NCI-H524 treated with DMSO at 0.1 percent for 48 hours (cell line): ENCODE results near the gene FOXO1.

Experiments used
- DNase-seq: peaks from one replicate; lab custom pipeline; 2025; lab: John Stamatoyannopoulos, UW

Gene FOXO1

GRCh38 chr13:40578055-40578454 lies 88.4 kb downstream of the FOXO1 start:
- no peak for DNase-seq

GRCh38 chr13:40576369-40576768 lies 90.1 kb downstream of the FOXO1 start:
- no peak for DNase-seq

GRCh38 chr13:40572961-40573360 lies 93.5 kb downstream of the FOXO1 start:
- no peak for DNase-seq

- no peak for DNase-seq
Observed at GRCh38 chr13:40571338-40571963, 95.0 kb downstream of the FOXO1 start.

GRCh38 chr13:40570930-40571329 lies 95.5 kb downstream of the FOXO1 start:
- no peak for DNase-seq

DNA sequence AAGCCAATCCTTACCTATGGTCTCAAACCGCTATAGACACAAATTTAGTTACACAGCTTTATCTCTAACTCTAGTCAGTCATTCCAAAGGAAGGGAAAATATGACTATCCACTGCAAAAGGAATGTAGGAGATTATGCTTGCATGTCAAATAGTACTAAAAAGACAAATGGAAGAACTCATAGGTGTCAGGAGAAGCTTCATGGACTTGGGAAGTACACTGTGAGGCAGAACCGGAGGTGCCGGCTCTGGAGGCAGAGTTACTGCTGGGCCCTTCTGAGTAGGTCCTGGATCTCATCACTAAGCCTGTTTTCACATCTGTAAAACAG lies 97.5 kb downstream of the FOXO1 start:
- DNase-seq = no peak

DNA sequence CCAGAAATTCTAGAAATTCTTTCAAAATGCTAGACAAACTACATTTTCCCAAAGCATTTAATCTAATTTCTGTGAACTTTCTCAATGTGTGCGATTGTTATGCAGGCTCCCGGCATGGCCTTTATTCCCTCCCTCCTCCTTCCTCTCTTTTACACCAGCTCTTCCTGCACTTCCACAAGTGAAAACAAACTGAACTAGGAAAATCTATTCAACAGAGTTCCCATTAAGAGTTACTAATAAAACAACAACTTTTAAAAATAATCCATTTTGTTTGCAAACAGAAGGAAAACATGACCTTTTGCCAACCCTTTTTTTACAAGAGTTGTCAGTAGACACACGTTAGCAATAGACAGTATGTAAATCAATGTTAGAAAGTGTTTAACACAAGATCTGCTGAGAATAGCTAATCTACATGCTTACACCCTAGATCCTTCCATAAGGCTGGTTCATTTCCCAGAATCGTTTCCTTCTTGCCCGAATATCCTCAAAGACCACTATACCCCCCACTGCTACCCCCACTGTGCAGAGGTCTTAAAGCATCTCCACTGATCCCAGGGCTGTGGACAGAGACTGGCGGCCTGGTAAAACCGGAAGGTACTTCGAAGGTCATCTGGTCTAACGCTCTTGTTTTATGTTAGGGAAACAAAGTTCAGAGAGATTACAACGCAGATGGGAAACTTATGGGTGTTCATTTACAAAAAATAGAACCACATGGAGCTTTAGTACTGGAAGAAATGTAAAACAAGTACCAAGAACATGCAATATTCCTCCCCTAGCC lies 98.0 kb downstream of the FOXO1 start:
- DNase-seq = no peak

DNA sequence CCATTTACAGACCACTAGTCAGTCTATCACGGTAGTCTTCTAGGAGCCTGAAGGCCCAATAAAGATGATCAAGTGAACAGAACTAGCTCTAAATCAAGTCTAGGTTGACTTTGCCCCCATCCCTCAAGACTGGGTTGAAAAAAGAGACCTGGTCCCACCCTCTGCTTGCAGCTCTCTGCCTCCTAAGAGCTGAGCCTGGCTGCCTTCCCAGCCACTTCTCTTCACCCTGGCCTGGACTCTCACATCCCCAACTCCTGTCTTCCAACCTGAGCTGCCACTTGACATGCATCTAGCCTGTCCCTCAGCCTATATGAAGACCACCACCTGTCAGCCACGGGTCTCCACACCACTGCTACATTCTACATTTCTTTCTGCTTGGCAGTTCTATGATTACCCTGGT lies 99.6 kb downstream of the FOXO1 start:
- DNase-seq = no peak

- DNase-seq = no peak
Observed at GRCh38 chr13:40565282-40566148, 100.9 kb downstream of the FOXO1 start.

DNA sequence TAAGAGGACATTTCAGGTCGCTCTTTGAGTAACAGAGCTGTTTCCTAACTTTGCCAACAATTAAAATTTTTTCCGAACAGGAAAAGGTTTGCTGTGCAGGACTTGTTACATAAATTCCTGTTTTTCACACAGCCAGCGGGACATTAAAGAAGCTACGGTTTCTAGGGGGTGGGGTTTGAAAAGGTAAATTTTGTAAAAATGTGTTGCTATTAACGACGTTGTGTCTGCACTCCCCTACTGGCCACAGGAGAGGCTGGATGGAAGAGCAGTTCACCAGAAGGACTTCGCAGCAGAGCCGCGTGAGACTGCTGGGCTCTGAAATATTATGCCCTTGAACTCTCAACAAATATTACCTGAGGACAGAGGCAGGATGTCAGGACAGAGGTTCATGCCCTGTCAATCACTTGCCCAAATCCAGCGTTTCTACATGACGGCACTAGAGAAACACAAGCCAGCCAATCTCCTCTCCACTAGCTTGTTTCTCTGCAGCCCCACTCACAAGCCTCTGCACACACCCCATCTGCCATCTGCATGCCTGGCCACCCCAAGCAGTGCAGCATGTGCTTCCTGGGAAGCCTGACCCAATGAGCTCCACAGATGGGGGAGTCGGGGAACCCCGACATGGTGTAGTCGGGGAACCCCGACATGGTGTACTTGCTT lies 102.0 kb downstream of the FOXO1 start:
- DNase-seq = no peak

DNA sequence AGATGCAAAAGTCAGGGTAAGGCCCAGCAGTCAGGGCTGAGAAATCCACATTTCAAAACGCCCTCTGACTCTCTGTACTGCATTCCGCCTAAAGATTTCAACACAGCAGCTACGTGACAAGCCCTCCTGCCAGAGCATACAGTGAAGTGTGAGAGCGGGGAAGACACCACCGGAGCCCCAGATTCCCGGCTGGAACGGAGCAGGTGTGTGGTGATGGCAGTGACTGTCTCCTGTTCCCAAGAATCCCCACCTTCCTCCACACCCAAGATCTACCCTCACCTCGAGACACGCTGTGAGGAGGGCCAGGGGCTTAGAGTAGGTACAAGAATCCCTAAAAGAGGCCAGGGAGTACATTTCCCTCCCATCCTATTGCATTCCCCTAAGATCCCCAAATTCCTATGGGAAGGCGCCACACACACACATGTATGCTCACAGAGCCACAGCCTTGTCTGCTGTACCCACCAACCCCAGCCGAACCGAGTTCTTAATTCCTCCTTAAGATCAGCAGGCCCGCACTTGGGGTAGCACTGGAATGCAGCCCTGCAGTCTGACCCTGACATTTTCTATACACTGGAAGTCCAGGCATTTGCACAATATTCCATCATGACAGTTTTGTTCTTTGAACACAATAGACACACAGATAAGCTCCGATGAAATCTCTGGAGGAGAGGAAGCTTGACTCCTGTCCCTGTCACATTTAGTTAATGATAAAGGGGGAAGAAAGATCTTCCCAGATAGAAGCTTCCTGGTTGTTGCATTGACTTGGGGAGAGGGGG lies 102.9 kb downstream of the FOXO1 start:
- no peak for DNase-seq

- no peak for DNase-seq
Observed at GRCh38 chr13:40562975-40563349, 103.5 kb downstream of the FOXO1 start.

GRCh38 chr13:40559915-40560314 lies 106.5 kb downstream of the FOXO1 start:
- DNase-seq = no peak

DNA sequence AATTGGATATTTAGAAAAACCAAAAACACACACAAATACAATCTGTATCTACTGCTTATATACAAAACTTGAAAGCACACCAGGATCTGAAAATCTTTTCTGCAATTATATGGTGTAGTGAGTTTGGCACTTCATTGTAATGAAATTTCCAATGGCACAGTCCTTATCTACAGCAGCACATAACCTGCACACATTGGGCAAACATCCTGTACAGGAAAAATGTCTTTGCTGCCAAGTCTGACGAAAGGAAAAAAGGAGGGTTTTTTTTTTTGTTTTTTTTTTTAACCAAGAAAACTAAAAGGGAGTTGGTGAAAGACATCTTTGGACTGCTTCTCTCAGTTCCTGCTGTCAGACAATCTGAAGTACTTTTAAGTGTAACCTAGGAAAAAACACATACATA lies 107.8 kb downstream of the FOXO1 start:
- no peak for DNase-seq

DNA sequence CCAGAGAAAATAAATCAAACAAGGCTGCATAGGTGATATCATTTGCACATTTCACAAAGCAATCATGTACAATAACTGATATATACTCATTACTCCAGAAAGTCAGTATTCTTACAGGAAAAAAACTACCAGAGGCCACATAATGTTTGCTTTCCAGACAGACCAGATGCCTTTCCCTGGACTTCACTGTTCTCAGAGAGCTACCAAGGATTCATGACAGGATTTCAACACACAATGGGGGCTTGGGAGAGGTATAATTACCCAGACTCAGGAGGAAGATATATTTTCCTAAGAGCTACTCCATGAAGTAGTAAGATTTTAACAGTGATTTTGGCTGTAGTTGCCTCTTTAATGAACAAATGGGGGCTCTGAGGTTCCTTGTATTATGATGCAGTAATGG lies 110.0 kb downstream of the FOXO1 start:
- DNase-seq = no peak

DNA sequence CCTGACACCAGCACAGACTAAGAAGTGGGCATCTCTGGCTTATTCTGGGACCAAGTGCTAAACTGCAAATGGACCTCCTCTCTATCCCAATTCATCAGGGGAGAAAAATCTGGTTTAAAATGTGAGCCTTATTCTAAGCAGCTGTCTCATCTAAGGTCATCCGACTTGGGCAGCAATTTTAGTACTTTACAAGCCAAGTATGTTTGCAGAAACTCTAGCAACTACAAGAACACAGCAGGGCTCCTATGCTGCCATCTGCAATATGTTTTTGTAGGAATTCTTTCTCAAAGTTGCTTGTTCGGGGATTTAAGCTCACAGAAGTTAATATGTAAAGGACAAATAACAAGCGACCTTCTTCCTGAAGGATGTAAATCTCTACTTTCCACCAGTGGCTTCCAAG lies 113.1 kb downstream of the FOXO1 start:
- DNase-seq = no peak

DNA sequence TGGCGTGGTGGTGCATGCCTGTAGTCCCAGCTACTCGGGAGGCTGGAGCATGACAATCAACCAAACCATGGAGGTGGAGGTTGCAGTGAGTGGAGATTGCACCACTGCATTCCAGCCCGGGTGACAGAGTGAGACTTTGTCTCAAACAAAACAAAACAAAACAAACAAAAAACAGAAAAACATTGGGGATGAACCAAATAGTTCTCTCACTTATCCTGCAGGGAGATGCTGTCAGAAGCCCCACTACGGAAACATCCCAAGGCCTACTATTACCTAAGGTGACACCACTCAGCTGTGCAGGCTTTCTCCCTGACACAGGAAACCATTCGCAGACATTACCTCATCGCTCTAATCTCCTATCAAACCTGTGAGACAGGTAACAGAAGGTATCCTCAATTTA lies 113.5 kb downstream of the FOXO1 start:
- no peak for DNase-seq

DNA sequence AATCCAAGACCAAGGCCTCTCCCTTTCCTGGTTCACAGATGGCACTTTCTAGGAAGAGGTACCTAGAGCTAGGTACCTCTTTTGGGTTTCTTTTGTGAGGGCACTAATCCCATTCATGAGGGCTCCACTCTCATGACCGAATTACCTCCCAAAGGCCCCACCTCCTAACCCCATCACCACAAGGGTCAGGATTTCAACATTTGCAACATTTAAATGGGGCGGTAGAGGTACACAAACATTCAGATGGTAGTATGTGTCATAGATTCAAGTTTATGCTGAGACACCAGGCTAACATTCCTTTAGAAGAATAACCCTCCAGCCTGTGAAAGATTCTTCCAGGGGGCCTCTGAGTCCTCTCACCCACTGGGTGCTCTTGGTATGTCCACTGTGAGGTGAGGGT lies 116.3 kb downstream of the FOXO1 start:
- DNase-seq = no peak

DNA sequence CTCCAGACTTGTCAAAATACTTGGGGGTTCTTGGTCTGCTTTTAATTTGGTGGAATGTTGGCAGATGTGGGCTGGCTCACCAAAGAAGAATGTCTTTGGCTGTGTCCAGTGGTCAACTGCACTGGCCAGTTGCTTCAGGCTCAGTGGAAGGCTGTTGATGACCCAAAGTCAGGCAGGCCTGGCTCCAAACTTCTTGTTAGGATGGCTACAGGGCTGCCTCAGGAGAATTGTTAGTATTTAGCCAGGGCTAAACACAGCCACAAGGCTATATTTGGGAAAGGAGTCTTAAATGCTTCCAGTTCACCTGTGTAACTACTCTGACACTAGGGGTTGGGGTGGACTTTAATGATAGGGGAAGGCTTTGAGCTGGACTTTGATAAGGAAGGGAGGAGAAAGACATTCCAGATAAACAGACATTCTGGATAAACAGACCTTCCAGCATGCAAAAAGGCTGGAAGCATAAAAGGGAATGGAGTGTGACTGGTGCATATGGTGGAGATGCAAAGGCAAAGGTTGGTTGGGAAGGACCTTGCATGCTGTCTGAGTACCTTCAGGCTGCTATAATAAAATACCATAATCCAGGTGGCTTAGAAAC lies 116.8 kb downstream of the FOXO1 start:
- no peak for DNase-seq

- DNase-seq = no peak
Observed at GRCh38 chr13:40547591-40548315, 118.7 kb downstream of the FOXO1 start.

- DNase-seq = no peak
Observed at GRCh38 chr13:40546047-40546446, 120.4 kb downstream of the FOXO1 start.
